GM21528 (cell line): Measurements from ENCODE around the gene ARHGAP40.
"Not testable (repeated sequence)": the region's sequence is repeated elsewhere in the genome, so short reads cannot be mapped to it uniquely, and the experiment has no call there.

ENCODE experiments used
- ATAC-seq: cut with Tn5 transposase; IDR thresholded peaks from one replicate; pipeline ENCODE4 v1.9.1; 2021; ENCODE audit warnings: mild to moderate bottlenecking, moderate library complexity; ENCODE audit not compliant: unreplicated experiment, low FRiP score

Gene ARHGAP40

DNA sequence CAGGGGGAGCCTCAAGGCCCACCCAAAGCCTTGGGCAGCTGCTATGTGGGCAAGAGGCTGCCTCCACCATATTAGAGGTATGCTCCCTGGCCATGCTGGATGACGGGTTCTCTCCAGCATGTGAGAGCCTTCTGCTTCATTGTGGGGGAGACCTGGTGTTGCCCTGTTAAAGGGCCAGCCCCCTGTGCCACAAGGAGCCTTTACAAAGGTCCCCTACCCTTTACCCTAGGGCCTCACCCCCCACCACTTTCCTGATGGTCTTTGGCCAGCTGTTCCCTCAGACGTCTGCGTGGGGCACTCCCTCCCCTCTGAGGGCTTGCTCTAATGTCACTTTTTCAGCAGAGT, 15.5 kb upstream of the ARHGAP40 start:
- ATAC-seq = no peak

DNA sequence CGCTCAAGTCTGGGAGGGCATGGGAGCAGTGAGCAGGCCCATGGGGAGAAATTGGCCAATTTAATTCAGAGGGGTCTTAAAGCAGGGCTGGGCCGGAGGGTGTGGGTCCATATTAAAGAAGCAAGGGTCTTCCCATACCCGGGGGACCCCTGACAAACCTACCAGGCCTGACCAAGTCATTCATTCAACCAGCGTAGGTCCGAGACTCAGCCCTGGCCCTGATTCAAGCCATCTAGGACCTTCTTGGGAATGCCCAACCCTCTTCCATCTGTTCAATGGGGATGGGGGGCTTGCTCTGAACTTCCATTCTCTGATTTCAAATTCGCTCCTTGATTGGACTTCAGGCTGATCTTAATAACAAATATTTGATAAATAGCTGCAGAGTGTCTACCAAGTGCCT, 13.3 kb upstream of the ARHGAP40 start:
- no peak for ATAC-seq

DNA sequence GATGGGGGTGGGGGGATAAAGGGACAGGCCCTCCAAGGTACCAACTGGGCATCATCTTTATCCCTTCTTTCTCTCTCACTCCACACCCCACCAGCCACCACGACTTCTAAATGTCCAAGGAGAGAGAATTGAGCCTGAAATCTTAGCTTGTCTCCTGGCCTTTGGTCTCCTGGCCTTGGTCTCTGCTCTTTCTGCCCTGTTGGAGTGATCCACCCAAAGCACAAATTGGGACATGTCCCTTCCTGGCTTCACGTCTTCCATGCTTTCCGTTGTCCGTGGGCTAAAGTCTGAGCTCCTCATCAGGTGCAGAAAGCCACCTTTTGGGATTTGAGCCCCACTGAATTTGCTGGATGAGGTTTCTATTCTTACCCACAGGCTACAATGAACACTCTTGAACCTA, 12.3 kb upstream of the ARHGAP40 start:
- ATAC-seq = no peak

DNA sequence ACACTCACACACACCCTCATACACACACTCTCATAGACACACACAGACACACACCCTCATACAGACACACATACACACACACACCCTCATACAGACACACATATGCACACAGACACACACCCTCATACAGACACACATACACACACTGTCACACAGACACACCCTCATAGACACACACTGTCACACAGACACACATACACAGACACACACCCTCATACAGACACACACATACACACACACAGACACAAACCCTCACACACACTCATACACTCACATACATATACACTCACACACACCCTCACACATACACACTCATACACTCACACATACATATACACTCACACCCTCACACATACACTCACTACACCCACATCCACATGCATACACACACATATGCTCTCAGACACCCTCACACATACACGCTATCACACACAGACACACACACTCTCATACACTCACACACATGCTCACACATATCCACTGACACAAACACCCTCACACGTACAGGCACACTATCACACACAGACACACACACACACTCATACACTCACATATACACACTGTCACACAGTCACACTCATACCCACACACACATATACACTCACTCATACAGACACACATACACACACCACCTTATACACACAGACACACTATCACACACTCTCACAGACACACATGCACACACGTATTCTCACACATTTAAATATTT, 11.5 kb upstream of the ARHGAP40 start:
- no peak for ATAC-seq

DNA sequence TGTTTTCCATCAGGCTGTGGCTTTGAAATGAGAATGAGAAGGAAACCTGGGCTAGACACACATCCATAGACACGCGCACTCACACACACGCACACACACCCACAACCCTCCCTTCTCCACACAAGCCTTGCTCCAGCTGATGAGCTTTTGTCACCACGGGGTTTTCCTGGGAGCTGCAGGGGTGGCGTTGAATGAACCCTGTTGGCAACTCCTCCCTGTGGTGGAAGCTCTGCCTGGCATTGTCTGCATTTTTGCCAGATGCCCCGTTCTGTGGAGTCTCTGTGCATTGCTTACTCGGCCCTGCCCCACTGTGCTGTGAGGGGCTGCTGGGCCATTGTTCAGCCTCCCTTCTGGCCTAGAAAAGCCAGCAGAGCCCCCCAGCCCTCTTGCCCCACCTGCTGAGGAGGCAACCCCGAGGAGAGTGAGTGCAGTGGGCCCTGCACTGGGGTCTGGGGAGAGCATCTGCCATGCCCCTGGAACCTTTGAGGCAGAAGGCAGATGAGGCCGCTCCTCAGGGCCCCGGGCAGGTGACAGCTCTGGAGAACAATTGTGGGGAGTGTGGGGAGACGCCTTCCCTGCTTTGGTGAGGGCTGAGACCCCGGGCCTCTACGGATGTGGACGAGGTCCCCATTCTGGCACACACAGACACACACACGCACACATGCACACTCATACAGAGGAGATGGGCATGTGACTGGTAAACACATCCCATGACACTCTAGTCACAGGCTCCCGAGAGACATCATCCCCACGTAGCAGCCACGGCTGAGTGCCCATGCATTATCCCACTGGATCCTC, 10.7 kb upstream of the ARHGAP40 start:
- ATAC-seq = no peak

DNA sequence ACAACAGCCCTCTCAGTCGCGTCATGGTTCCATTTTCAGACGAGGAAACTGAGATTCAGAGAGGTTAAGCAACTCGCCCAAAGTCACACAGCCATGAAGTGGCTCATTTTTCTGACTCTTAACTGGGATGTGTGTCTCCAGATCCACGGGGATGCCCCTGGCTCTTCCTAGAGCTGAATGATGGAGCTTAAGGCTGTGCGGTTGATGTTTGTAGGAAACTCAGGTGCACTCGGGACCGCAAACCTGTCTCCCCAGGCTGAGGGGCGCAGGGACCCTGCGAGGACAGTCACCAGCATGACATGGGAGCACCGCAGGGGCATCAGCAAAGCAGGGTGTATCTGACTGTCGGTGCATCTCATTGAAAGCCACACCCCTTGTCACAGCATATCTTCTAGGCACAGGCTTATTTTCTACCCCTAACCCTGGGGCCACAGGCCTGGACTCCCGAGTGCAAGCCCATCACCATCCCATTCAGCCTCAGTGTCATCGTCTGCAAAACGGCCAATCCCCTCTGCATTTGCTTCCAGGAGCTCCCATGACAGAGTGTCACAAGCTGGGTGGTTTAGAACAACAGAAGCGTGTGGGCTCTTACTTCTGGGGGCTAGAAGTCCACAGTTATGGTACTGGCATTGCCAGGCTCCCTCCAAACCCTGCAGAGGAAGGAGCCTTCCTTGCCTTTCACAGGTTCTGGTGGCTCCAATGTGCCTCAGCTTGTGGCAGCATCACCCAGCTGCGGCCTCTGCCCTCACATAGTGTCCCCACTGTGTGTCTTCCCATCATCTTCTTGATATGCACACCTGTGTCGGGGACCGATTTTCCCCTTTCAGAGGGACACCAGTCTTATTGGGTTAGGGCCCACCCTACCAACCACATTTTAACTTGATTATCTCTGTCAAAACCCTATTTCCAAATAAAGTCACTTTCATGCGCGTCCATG, 9.9 kb upstream of the ARHGAP40 start:
- ATAC-seq = no peak

DNA sequence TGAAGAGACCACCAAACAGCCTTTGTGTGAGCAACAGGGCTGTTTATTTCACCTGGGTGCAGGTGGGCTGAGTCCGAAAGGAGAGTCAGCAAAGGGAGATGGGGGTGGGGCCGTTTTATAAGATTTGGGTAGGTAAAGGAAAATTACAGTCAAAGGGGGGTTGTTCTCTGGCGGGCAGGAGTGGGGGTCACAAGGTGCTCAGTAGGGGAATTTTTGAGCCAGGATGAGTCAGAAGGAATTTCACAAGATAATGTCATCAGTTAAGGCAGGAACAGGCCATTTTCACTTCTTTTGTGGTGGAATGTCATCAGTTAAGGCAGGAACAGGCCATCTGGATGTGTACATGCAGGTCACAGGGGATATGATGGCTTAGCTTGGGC, 9.2 kb upstream of the ARHGAP40 start:
- not testable (repeated sequence) for ATAC-seq

DNA sequence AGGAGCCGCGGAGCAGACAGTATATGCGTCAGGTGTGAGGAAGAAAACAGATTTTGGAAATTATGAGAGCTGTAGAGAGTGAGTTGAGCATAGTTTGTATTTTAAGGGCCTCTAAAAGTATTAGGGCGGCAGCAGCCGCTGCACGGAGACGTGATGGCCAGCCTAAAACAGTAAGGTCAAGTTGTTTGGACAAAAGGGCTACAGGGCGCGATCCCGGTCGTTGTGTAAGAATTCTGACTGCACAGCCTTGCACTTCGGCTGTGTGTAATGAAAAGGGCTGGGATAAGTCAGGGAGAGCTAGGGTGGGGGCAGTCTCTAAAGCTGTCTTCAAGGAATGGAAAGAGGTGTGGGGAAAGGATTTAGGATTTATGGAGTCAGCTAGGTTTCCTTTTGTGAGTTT, 7.3 kb upstream of the ARHGAP40 start:
- ATAC-seq = not testable (repeated sequence)

DNA sequence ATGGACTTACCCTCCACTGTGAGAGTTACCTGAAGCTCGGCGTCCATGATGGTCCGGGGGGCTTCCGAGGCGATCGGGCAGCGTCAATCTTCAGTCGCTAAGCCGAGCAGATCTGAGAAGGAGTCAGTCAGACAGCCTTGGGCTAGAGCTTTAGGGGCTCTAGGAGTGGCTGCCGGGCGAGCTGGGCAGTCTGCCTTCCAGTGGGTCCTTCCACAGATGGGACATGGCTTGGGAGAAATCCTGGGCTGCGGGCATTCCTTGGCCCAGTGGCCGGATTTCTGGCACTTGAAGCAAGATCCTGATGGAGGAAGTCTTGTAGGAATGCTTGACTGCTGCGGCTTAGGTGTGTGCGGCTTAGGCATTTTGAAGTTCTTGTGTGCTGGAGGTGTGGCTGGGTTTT, 5.7 kb upstream of the ARHGAP40 start:
- not testable (repeated sequence) for ATAC-seq

DNA sequence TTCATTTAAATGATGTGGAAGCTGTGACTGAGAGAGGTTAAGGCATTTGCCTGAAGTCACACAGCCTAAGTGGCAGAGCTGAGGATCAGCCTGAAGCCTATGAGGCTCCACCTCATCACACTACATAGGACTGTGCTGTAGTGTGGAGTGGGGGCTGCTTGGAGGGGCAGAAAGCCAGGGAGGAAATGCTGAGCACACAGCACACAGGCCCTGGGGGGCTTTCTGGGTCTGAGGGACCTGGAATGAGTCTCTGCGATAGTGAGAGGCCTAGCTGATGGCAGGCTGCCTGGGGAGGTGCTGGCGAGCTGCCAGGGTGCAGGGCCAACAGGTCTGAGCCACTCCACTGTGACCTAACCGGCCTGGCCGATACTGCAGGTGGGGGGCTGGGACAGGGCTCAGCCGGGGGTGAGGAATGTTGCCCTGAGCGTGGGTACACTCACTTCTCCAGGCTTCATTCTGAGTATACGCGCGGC, 2.2 kb upstream of the ARHGAP40 start:
- ATAC-seq = no peak

DNA sequence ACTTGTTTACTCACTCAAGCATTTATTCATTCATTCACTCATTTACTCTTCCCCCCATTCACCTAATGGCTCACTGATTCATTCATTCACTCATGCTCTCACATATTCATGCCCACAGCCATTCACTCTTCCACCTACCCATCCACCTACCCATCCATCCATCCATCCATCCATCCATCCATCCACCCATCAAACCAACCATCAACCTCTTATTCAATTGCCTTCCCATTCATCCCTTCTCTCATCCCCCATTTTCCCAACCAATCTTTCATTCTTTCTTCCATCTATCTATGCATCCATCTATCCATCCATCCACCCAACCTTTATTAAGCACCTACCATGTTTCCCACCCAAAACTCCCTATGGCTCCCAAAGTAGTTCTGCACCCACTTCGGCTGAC, 1.6 kb upstream of the ARHGAP40 start:
- no peak for ATAC-seq

DNA sequence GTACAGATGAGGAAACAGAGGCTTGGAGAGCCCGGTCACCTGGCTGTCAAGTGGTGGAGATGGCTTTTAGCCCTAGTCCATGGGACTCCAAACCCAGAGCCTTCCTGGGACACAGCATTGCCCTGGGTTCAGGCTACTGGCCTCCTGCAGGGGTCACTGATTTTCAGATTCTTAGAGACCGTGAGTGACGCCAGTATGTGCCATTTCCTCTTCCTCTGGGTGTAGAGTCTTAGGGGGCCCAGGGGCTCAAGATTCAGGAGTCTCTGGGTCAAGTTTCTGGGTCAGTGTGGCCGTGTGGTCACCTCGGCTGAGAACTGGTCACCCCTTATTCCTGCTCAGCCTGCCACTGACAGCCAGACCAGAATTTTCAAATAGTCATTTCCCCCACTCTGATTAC, 574 bp downstream of the ARHGAP40 start:
- no peak for ATAC-seq

DNA sequence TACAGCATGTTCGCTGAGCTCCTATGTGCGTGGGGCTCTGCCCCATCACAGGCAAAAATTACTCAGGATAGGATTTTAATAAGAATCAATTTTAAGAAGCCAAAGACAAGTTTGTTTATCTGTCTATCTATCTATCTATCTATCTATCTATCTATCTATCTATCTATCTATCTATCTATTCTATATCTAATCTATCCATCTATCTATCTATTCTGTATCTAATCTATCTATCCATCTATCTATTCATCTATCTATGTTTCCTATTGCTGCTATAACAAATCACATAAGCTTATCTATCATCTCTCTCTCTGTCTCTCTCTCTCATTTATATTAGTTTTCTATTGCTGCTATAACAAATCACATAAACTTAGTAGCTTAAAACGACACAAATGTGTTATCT, 1.7 kb downstream of the ARHGAP40 start:
- no peak for ATAC-seq

DNA sequence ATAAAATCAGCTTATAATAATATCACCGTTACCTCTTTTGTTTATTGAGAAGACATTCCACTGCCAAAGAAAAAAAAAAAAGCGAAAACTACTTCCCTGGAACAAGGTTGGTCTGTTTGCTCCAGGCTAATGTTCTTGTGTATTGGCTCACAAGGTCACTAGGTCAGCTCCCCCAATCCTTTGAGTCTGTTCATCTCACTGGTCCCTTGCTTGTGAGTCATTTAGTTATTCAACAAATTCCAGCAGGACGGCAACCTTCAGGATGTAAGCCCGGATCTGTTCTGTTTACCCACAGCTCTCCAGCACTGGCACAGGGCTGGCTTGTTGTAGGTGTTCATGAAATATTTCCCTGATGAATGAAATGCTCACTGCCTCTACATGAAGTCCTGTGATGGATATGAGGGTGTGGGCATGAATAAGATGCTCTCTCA, 3.3 kb downstream of the ARHGAP40 start:
- no peak for ATAC-seq

DNA sequence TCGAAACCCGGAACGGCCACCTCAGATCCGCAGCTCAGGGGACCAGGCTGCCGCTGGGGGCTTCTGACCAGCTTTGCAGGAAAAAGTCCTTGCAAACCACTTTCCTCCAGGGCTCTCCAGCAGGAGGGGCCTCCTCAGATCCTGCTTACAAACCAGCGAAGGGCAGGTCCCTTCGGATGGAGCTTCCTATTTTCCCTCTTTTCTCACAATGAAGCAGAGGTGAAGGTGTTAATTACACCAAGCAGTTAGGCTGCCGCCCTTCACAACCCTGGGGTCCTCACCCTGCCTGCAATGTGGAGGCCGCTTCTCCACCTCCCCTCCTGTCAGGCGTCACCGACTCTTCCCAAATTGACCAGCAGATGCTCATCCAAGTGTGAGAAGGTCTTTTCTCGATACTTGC, 5.7 kb downstream of the ARHGAP40 start:
- ATAC-seq = no peak

DNA sequence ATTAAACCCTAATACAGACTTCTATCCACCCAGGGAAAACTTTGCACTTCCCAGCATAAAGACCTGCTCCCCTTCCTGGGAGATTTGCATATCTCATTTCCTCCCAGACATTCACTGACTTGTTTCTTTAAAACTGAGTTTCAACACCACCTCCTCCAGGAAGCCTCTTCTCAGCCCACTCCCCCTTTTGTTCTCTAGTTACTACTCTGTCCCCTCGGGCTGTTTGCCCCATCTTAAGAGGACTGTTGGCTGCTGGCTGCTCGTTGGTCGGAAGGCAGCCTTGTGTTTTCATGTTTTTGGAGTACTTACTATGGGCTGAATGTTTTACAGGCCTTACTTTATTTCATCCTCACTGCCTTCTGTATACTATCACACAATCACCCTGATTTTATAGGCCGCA, 6.6 kb downstream of the ARHGAP40 start:
- no peak for ATAC-seq

DNA sequence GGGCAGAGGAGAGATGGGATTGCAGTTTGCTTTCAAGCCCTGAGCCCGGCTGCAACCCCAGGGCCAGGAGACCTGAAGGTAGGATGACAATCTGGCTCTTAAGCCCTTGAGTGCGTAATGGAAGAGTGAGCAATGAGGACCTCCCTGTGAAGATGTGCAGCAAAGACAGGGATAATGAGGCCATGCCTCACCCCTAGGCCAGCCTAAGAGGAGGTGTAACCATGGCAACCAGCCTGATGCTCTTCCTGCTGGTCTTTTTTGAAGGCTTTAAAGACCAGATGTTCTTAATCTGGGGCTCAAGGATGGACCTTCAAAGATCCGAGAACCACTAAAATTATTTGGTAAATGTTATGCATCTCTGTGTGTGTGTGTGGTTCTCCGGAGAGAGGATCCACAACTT, 8.2 kb downstream of the ARHGAP40 start:
- ATAC-seq = no peak

DNA sequence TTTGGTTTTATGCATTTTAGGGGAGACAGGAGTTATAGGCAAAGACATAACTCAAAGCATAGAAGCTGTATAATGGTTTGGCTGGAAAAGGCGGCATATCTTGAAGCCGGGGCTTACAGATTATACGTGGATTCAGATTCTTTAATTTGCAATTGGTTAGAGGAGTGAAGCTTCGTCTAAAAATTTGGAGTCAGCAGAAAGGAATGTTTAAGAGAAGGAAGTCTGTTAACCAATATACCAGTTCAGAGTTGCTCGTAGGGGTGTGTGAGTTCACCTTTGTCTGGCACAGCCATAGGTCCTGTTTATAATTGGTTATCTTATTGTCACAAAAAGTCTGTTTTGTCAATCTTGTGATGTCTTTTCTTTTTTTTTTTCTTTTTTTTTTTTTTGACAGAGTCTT, 8.9 kb downstream of the ARHGAP40 start:
- ATAC-seq = no peak

DNA sequence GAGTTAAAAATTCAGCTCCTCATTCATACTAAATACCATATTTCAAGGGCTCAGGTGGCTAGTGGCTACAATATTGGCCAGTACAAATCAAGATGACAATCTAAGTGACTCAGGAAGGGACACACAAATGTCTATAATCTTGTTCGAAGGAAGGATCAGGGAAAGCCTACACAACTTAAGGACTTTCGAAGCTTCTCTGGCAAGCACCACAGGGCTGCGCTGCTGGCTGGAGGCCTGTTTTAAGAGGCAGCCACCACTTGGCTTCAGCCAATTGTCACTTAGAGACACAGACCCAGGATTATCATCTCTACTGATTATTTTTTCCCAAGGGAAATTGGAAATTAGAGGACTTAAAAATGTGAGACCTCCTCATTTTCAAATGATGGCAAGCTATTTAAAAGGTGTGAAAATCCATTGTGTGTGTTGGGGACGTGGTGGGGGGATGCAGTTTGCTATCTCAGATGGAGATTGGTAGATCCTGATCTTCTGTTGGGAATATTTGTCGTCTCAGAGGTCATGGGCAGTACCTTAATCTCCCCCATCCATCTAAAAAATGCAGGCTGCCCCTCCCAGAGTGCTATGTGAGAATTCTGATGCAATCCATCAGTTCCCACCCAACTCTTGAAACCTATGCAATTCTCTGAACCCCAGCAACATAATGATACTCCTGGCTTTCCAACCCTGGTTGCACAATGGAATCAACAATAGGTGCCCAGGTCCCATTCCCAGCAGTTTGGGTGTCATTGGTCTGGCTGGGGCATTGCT, 11.3 kb downstream of the ARHGAP40 start:
- no peak for ATAC-seq

DNA sequence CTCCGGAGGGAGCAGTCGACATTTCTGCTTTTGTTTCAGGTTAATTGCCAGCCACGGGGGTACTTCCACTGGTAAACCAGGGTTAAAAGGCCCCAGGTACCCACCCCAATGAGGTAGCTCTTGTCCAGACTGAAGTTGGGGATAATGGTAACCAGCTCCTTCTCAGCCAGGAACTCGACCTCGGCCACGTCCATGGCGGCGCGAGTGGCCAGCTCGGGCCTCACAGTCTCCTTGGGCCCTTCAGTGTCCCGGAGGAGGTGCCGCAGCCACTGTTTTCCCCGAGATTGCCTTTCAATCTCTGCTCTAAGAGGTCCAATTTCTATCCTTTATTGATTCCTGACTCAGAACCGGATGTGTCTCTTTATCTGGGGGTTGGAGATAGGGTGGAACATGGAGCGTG, 13.7 kb downstream of the ARHGAP40 start:
- ATAC-seq = no peak
